ENCODE data around the gene FAM89A.
"Not testable (repeated sequence)": the region's sequence is repeated elsewhere in the genome, so short reads cannot be mapped to it uniquely, and the experiment has no call there.

DNA sequence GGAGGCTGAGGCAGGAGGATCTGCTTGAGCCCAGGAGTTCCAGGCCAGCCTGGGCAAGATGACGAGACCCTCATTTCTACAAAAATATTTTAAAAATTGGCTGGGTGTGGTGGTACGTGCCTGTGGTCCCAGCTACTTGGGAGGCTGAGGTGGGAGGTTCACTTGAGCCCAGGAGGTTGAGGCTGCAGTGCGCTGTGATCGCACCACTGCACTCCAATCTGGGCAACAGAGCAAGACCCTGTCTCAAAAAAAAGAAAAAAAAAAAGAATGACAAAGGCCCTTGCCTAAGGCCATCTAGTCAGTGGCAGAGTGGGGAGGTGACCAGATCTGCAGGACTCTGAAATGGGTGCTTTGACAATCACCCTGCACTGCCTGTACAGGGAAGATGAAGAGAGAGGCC, 10.8 kb downstream of the FAM89A start:
- not testable (repeated sequence) for TF ChIP-seq POLR2A (IDR thresholded peaks at IDR 0.05; ENCODE audit: low read depth, low read length); POLR2AphosphoS5 (IDR thresholded peaks at IDR 0.05; ENCODE audit: low read depth, low read length); TAF1 (IDR thresholded peaks at IDR 0.05; ENCODE audit: borderline replicate concordance, low read depth, low read length)

Data from GM12892 (cell line).